Fibroblast of the conjunctiva (primary cell): Measurements from ENCODE around the gene ELOA2.
"Not testable (repeated sequence)": the region's sequence is repeated elsewhere in the genome, so short reads cannot be mapped to it uniquely, and the experiment has no call there.

Experiments
- DNase-seq: peaks from one replicate; pipeline ENCODE4 v3.0.0-alpha.2; 2010; ENCODE audit warnings: low read depth

The ELOA2 gene

GRCh38 chr18:47020757-47021156 is 14.7 kb downstream of the ELOA2 start:
- DNase-seq = not testable (repeated sequence)

- DNase-seq = not testable (repeated sequence)
These were observed 15.6 kb downstream of the ELOA2 start for GRCh38 chr18:47019870-47020269.
